MM.1S (cell line): ENCODE results near the gene CDH16.

Experiments used
- CTCF ChIP-seq: fragments of 300-600 bp; sonication (generic); IDR thresholded peaks from 2 replicates; pipeline ENCODE4 v1.5.1; 2016; ENCODE audit warnings: antibody characterized with exemption, low read length, mixed read lengths
- EZH2 ChIP-seq: fragments of 300-600 bp; sonication (generic); optimal IDR thresholded peaks from 2 replicates; pipeline ENCODE3; 2017; ENCODE audit warnings: low read depth, mild to moderate bottlenecking, antibody characterized with exemption, low read length, mixed read lengths
- EZH2phosphoT487 ChIP-seq: fragments of 300-600 bp; sonication (generic); IDR thresholded peaks from 2 replicates; pipeline ENCODE4 v1.6.1; 2018; ENCODE audit warnings: antibody characterized with exemption, low read length

- TF ChIP-seq CTCF = no peak
- no peak for TF ChIP-seq EZH2phosphoT487
- TF ChIP-seq EZH2 = no peak
Measured at GRCh38 chr16:66872559-66872942, 46.1 kb downstream of the CDH16 start.
